ENCODE data around the gene HVCN1.

DNA sequence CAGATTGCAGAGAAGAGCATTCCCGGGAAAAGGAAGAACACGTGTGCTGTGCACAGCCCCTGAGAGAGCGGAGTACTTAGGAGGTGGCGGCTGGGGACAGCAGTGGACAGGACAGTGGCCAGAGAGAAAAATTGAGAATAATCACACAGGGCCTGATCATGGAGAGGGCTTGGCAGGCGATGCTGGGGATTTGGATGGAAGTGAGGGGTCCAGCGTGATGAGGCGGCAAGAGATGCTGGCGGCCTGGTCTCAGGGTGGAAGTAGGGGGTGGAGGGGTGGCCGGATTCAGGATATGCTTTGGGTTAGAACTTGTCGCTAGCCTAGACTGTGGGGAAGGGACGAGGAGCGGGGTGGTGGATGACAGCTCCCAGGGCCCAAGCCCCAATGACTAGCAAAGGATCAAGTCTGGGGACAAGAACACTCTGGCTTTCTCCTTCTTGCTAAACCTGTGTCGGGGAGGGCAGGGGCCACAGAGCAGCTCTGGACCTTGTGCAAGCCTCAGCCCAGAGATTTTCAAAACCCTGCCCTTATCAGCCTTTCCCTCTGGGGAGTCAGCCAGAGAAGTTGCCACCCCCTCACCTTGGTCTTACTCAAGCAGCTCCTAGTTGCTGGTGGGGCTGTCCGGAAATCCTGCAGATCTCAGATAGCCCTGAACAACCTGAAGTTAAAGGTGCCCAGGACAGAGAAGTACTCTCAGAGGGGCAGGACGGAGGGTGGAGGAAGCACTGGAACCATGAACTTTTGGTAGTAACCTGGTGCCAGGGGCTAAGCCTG, 1.3 kb downstream of the HVCN1 start:
- TF ChIP-seq POLR2A (IDR thresholded peaks at IDR 0.05; ENCODE audit: insufficient read depth in 1 of 2, low read depth in 2 of 2, low read length in 2 of 2), result no peak
- TF ChIP-seq ZNF569 (CRISPR knock-in tag; IDR thresholded peaks at IDR 0.05; ENCODE audit: borderline replicate concordance), result no peak
- TF ChIP-seq, protein P1, sequence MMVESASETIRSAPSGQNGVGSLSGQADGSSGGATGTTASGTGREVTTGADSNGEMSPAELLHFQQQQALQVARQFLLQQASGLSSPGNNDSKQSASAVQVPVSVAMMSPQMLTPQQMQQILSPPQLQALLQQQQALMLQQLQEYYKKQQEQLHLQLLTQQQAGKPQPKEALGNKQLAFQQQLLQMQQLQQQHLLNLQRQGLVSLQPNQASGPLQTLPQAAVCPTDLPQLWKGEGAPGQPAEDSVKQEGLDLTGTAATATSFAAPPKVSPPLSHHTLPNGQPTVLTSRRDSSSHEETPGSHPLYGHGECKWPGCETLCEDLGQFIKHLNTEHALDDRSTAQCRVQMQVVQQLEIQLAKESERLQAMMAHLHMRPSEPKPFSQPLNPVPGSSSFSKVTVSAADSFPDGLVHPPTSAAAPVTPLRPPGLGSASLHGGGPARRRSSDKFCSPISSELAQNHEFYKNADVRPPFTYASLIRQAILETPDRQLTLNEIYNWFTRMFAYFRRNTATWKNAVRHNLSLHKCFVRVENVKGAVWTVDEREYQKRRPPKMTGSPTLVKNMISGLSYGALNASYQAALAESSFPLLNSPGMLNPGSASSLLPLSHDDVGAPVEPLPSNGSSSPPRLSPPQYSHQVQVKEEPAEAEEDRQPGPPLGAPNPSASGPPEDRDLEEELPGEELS (CRISPR knock-in tag; IDR thresholded peaks at IDR 0.05), result no peak
- no peak for TF ChIP-seq CBX5 (CRISPR knock-in tag; IDR thresholded peaks at IDR 0.05; ENCODE audit: borderline replicate concordance)
- TF ChIP-seq SUZ12 (IDR thresholded peaks at IDR 0.05; ENCODE audit: low read depth, low read length), result no peak
- TF ChIP-seq NCOR1 (IDR thresholded peaks at IDR 0.05; ENCODE audit: borderline replicate concordance, low read length), result no peak
- TF ChIP-seq, protein P2, sequence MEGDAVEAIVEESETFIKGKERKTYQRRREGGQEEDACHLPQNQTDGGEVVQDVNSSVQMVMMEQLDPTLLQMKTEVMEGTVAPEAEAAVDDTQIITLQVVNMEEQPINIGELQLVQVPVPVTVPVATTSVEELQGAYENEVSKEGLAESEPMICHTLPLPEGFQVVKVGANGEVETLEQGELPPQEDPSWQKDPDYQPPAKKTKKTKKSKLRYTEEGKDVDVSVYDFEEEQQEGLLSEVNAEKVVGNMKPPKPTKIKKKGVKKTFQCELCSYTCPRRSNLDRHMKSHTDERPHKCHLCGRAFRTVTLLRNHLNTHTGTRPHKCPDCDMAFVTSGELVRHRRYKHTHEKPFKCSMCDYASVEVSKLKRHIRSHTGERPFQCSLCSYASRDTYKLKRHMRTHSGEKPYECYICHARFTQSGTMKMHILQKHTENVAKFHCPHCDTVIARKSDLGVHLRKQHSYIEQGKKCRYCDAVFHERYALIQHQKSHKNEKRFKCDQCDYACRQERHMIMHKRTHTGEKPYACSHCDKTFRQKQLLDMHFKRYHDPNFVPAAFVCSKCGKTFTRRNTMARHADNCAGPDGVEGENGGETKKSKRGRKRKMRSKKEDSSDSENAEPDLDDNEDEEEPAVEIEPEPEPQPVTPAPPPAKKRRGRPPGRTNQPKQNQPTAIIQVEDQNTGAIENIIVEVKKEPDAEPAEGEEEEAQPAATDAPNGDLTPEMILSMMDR (CRISPR knock-in tag; IDR thresholded peaks at IDR 0.05), result no peak
- no peak for TF ChIP-seq GABPA (IDR thresholded peaks at IDR 0.05; ENCODE audit: low read depth, low read length)
- TF ChIP-seq GABPA (CRISPR knock-in tag; IDR thresholded peaks at IDR 0.05; ENCODE audit: low read depth), result no peak
- TF ChIP-seq TBP (CRISPR knock-in tag; IDR thresholded peaks at IDR 0.05), result no peak
- TF ChIP-seq, protein P3, sequence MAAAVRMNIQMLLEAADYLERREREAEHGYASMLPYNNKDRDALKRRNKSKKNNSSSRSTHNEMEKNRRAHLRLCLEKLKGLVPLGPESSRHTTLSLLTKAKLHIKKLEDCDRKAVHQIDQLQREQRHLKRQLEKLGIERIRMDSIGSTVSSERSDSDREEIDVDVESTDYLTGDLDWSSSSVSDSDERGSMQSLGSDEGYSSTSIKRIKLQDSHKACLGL (CRISPR knock-in tag; IDR thresholded peaks at IDR 0.05), result no peak
- TF ChIP-seq POLR2AphosphoS2 (IDR thresholded peaks at IDR 0.05; ENCODE audit: low read depth, low read length), result no peak
